WTC11 (cell line): ENCODE data around the gene KCNMA1. TPM values are rescaled to one million over a fixed set of nuclear protein-coding genes. Genes with fewer than 3 reads are reported as not detected.

Experiments used
- ATAC-seq: fragments of 200-7000 bp; cut with Tn5 transposase; 2 replicates; pipeline ENCODE4 v1.10.0; 2021; ENCODE audit warnings: mild to moderate bottlenecking, moderate library complexity
- CTCF ChIA-PET: fragments of 300-600 bp; sonication (Branson Sonifier 250); formaldehyde crosslinking; loops from one replicate; lab custom pipeline; 2021; ENCODE audit warnings: antibody characterized with exemption; lab: Charles Lee
- POLR2A ChIA-PET: fragments of 350-600 bp; sonication (Branson Sonifier 250); formaldehyde crosslinking; loops from one replicate; lab custom pipeline; 2021; ENCODE audit warnings: antibody characterized with exemption; lab: Charles Lee
- DNase-seq: peaks from one replicate; pipeline ENCODE4 v3.0.0; 2021; ENCODE audit warnings: low spot score
- H3K27ac Mint-ChIP-seq: 2 replicates; pipeline ENCODE4 v1.8.0; 2021; ENCODE audit warnings: mixed read lengths
- H3K27me3 Mint-ChIP-seq: 2 replicates; pipeline ENCODE4 v1.8.0; 2021; ENCODE audit warnings: low read depth, mild to moderate bottlenecking, moderate library complexity, mixed read lengths
- H3K36me3 Mint-ChIP-seq: 2 replicates; pipeline ENCODE4 v1.8.0; 2021; ENCODE audit warnings: mixed read lengths
- H3K4me1 Mint-ChIP-seq: 2 replicates; pipeline ENCODE4 v1.8.0; 2022; ENCODE audit warnings: mixed read lengths
- H3K4me3 Mint-ChIP-seq: 2 replicates; pipeline ENCODE4 v1.8.0; 2021; ENCODE audit warnings: mild to moderate bottlenecking, moderate library complexity, mixed read lengths
- H3K9me3 Mint-ChIP-seq: 2 replicates; pipeline ENCODE4 v1.8.0; 2021; ENCODE audit warnings: mixed read lengths
- AR ChIP-seq: fragments of 250-450 bp; sonication (Bioruptor Pico); IDR thresholded peaks from 2 replicates; pipeline ENCODE4 v1.9.0; 2021; ENCODE audit warnings: mild to moderate bottlenecking
- E2F1 ChIP-seq: sonication (generic); formaldehyde crosslinking; IDR thresholded peaks from 2 replicates; pipeline ENCODE4 v1.8.0; 2022; ENCODE audit warnings: mild to moderate bottlenecking, missing genetic modification reagents
- ELF4 ChIP-seq: sonication (generic); formaldehyde crosslinking; IDR thresholded peaks from 2 replicates; pipeline ENCODE4 v1.8.1; 2022; ENCODE audit warnings: low read depth, mild to moderate bottlenecking, moderate library complexity, missing genetic modification reagents
- ETV6 ChIP-seq: sonication (generic); formaldehyde crosslinking; IDR thresholded peaks from 2 replicates; pipeline ENCODE4 v1.8.1; 2022; ENCODE audit warnings: mild to moderate bottlenecking, missing genetic modification reagents
- FOXP4 ChIP-seq: sonication (generic); formaldehyde crosslinking; IDR thresholded peaks from 2 replicates; pipeline ENCODE4 v1.8.0; 2022; ENCODE audit warnings: mild to moderate bottlenecking, missing genetic modification reagents
- GRHL2 ChIP-seq: fragments of 250-450 bp; sonication (Bioruptor Pico); IDR thresholded peaks from 2 replicates; pipeline ENCODE4 v1.8.0; 2022; ENCODE audit warnings: mild to moderate bottlenecking, moderate library complexity; ENCODE audit not compliant: insufficient replicate concordance, severe bottlenecking
- MAX ChIP-seq: sonication (generic); formaldehyde crosslinking; IDR thresholded peaks from 2 replicates; pipeline ENCODE4 v1.8.0; 2022; ENCODE audit warnings: mild to moderate bottlenecking, missing genetic modification reagents
- NFATC4 ChIP-seq: fragments of 250-450 bp; sonication (Bioruptor Pico); IDR thresholded peaks from 2 replicates; pipeline ENCODE4 v1.9.0; 2021; ENCODE audit warnings: mild to moderate bottlenecking
- NFYB ChIP-seq: sonication (generic); formaldehyde crosslinking; conservative IDR thresholded peaks from 2 replicates; pipeline ENCODE4 v1.8.0; 2022; ENCODE audit warnings: low read depth, missing genetic modification reagents
- PRDM15 ChIP-seq: sonication (generic); formaldehyde crosslinking; IDR thresholded peaks from 2 replicates; pipeline ENCODE4 v1.8.0; 2022; ENCODE audit warnings: missing genetic modification reagents
- PREB ChIP-seq: sonication (generic); formaldehyde crosslinking; IDR thresholded peaks from 2 replicates; pipeline ENCODE4 v1.8.1; 2022; ENCODE audit warnings: mild to moderate bottlenecking, missing genetic modification reagents, moderate library complexity, borderline replicate concordance
- RELA ChIP-seq: sonication (generic); formaldehyde crosslinking; IDR thresholded peaks from 2 replicates; pipeline ENCODE4 v1.8.1; 2022; ENCODE audit warnings: missing genetic modification reagents, mild to moderate bottlenecking, borderline replicate concordance
- SMAD4 ChIP-seq: sonication (generic); formaldehyde crosslinking; IDR thresholded peaks from 2 replicates; pipeline ENCODE4 v1.8.0; 2022; ENCODE audit warnings: mild to moderate bottlenecking, missing genetic modification reagents
- TCF7 ChIP-seq: sonication (generic); formaldehyde crosslinking; IDR thresholded peaks from 2 replicates; pipeline ENCODE4 v1.8.0; 2022; ENCODE audit warnings: mild to moderate bottlenecking, low read depth, missing genetic modification reagents, moderate library complexity
- USF1 ChIP-seq: sonication (generic); formaldehyde crosslinking; IDR thresholded peaks from 2 replicates; pipeline ENCODE4 v1.8.0; 2022; ENCODE audit warnings: mild to moderate bottlenecking, missing genetic modification reagents
- ZBTB43 ChIP-seq: sonication (generic); formaldehyde crosslinking; IDR thresholded peaks from 2 replicates; pipeline ENCODE4 v1.8.1; 2023; ENCODE audit warnings: mild to moderate bottlenecking, missing genetic modification reagents
- ZNF263 ChIP-seq: sonication (generic); formaldehyde crosslinking; IDR thresholded peaks from 2 replicates; pipeline ENCODE4 v1.8.1; 2022; ENCODE audit warnings: low read depth, mild to moderate bottlenecking, moderate library complexity, missing genetic modification reagents
- ZNF317 ChIP-seq: sonication (generic); formaldehyde crosslinking; IDR thresholded peaks from 2 replicates; pipeline ENCODE4 v1.8.1; 2023; ENCODE audit warnings: low read depth, mild to moderate bottlenecking, moderate library complexity, missing genetic modification reagents, borderline replicate concordance
- ZNF425 ChIP-seq: fragments of 250-450 bp; sonication (Bioruptor Pico); conservative IDR thresholded peaks from 2 replicates; pipeline ENCODE4 v1.9.0; 2021; ENCODE audit warnings: mild to moderate bottlenecking
- total RNA-seq: library from RNA; stranded (reverse); gene quantifications from 3 replicates; pipeline ENCODE4 v1.2.3, GENCODE V29; 2021

Gene KCNMA1
- total RNA-seq, 1 experiment from 2014 or later, result 7.3 TPM

- TF ChIP-seq FOXP4 (no peak), ELF4 (CRISPR knock-in tag) (no peak), GRHL2 (no peak), RELA (CRISPR knock-in tag) (no peak), TCF7 (CRISPR knock-in tag) (no peak), MAX (CRISPR knock-in tag) (no peak), ETV6 (CRISPR knock-in tag) (no peak), ZNF263 (no peak)
Observed at GRCh38 chr10:77578583-77579227, 58.9 kb downstream of the KCNMA1 start (continued).

- Mint-ChIP-seq H3K27ac (no peak overlapping the region), H3K4me1 (peaks cover 9% of the 10 kb centered on the region; the same call in 1 of the 2 replicates), H3K36me3 (no peaks in the 10 kb centered on the region), H3K27me3 (no peaks in the 10 kb centered on the region), H3K4me3 (no peak overlapping the region), H3K9me3 (peaks cover 5% of the 10 kb centered on the region)
- ChIA-PET POLR2A (no interaction called here), CTCF (no interaction called here)
- no peak for ATAC-seq
- DNase-seq, result no peak
- TF ChIP-seq ZBTB43, result no peak
- no peak for TF ChIP-seq ZNF425
- no peak for TF ChIP-seq PRDM15
- TF ChIP-seq ZNF317 (CRISPR knock-in tag), result no peak
- no peak for TF ChIP-seq AR (CRISPR knock-in tag)
- TF ChIP-seq SMAD4 (CRISPR knock-in tag), result no peak
- TF ChIP-seq NFYB (CRISPR knock-in tag), result no peak
- TF ChIP-seq PREB (CRISPR knock-in tag), result no peak
- TF ChIP-seq E2F1 (CRISPR knock-in tag), result no peak
- TF ChIP-seq USF1 (CRISPR knock-in tag), result no peak
- TF ChIP-seq NFATC4 (CRISPR knock-in tag), result no peak
- TF ChIP-seq ELF4 (CRISPR knock-in tag), result no peak
Observed at GRCh38 chr10:77577666-77578229, 59.9 kb downstream of the KCNMA1 start.
